Caco-2 (cell line): ENCODE measurements around the gene EIF2S2. TPM values are rescaled to one million over a fixed set of nuclear protein-coding genes. Genes with fewer than 3 reads are reported as not detected.

Source experiments
- BruUV-seq: library from RNA; stranded (reverse); fragments of 400-500 nt; replicated peaks from 2 replicates; lab custom pipeline; 2021; lab: Mats Ljungman, UMichigan
- CTCF ChIA-PET: fragments of 300-600 bp; sonication (Branson Sonifier 250); formaldehyde crosslinking; loops from one replicate; lab custom pipeline; 2022; ENCODE audit warnings: antibody characterized with exemption; lab: Charles Lee
- POLR2A ChIA-PET: fragments of 300-600 bp; sonication (Branson Sonifier 250); formaldehyde crosslinking; loops from one replicate; lab custom pipeline; 2022; ENCODE audit warnings: antibody characterized with exemption; lab: Charles Lee
- DNase-seq, 2 experiments: peaks; one replicate each; pipeline versions ENCODE4 v3.0.0 to v3.0.0-alpha.2; 2020 to 2022
- H3K27me3 ChIP-seq: replicated peaks from 2 replicates; pipeline ENCODE4 v1.6.0; 2011; ENCODE audit warnings: low read length; ENCODE audit not compliant: control insufficient read depth, insufficient read depth
- H3K36me3 ChIP-seq: 2 replicates; pipeline ENCODE4 v1.5.1; 2011; ENCODE audit warnings: low read length; ENCODE audit not compliant: control insufficient read depth, insufficient read depth
- H3K4me1 ChIP-seq: fragments of 250-450 bp; sonication (Bioruptor Pico); 2 replicates; pipeline ENCODE4 v1.5.1; 2020; ENCODE audit warnings: mild to moderate bottlenecking
- H3K4me3 ChIP-seq: 2 replicates; pipeline ENCODE4 v1.5.1; 2011; ENCODE audit warnings: low read depth, mild to moderate bottlenecking, control low read depth, low read length
- H3K9me3 ChIP-seq: fragments of 250-450 bp; sonication (Bioruptor Pico); 2 replicates; pipeline ENCODE4 v1.5.1; 2020; ENCODE audit warnings: mild to moderate bottlenecking, moderate library complexity
- H3K27ac Mint-ChIP-seq: one replicate; pipeline ENCODE4 v1.8.0; 2022; ENCODE audit warnings: mixed read lengths; ENCODE audit not compliant: unreplicated experiment
- H3K27me3 Mint-ChIP-seq: one replicate; pipeline ENCODE4 v1.8.0; 2022; ENCODE audit warnings: mixed read lengths; ENCODE audit not compliant: insufficient read depth, unreplicated experiment
- H3K36me3 Mint-ChIP-seq: one replicate; pipeline ENCODE4 v1.8.0; 2022; ENCODE audit warnings: mild to moderate bottlenecking, mixed read lengths; ENCODE audit not compliant: insufficient read depth, unreplicated experiment
- H3K4me1 Mint-ChIP-seq: one replicate; pipeline ENCODE4 v1.8.0; 2022; ENCODE audit warnings: low read depth, mixed read lengths; ENCODE audit not compliant: unreplicated experiment
- H3K4me3 Mint-ChIP-seq: one replicate; pipeline ENCODE4 v1.8.0; 2022; ENCODE audit warnings: mild to moderate bottlenecking, moderate library complexity, mixed read lengths; ENCODE audit not compliant: unreplicated experiment
- H3K9me3 Mint-ChIP-seq: one replicate; pipeline ENCODE4 v1.8.0; 2022; ENCODE audit warnings: mixed read lengths; ENCODE audit not compliant: unreplicated experiment
- intact Hi-C: fragments of 100-400 bp; cut with micrococcal nuclease; formaldehyde crosslinking; loops from one replicate; pipeline ENCODE4 v1.10.0; 2022; ENCODE audit not compliant: unreplicated experiment
- total RNA-seq: library from RNA; stranded (reverse); gene quantifications from 2 replicates; pipeline ENCODE4 v1.2.3, GENCODE V29; 2022
- TF ChIP-seq, protein P1 (sequence below), 2 experiments: fragments of 200-600 bp in 1 of 2; IDR thresholded peaks; 1 replicate in 1 of 2; 2 replicates in 1 of 2; pipeline versions ENCODE4 v1.5.1 to v1.8.0; 2011 to 2022; ENCODE audit warnings: antibody characterized with exemption in 1 of 2, control low read depth in 1 of 2, inconsistent platforms in 1 of 2, low read depth in 1 of 2, low read length in 1 of 2, mild to moderate bottlenecking in 1 of 2, moderate library complexity in 1 of 2; ENCODE audit not compliant: insufficient read depth in 1 of 2, severe bottlenecking in 1 of 2, unreplicated experiment in 1 of 2

The EIF2S2 gene
- total RNA-seq, 1 experiment from 2014 or later: 299 TPM

DNA sequence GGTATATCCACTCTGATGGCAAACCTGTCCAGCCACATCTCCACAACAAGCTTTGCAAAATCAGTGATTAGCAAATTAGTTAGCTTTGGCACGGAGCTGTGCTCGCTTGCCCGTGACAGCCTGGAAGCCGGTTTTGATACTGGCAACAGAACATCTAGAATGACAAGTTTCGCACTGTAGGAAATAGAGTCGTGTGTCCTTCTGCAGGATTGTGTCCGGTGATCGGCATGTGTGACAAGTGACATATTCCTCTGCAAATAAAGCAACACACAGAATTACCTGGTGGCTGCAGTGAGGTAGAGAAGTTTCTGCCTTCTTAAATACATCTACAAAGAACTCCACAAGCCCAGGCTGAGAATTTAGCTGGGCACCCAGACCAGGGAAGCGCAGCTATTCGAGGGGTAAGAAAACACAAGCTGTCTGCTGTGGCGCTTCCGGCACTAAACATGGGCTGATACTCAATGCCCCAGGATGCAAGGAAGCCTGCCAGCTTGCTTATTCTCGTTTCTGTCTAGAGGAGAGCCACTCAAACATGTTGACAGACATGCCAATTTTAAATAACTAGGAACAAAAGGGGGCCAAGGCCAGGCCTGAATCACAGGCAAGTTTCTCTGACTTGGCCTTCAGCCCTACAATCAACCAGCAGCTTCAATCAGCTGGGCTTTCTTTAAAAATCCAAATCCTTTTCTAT lies 22.2 kb downstream of the EIF2S2 start:
- H3K36me3 Mint-ChIP-seq: peaks cover 96% of the 10 kb centered on the region
- no peaks in the 10 kb centered on the region for H3K27me3 Mint-ChIP-seq
- Histone ChIP-seq H3K36me3 (peaks cover 20% of the 10 kb centered on the region), H3K4me3 (no peak overlapping the region), H3K27me3 (no peaks in the 10 kb centered on the region), H3K4me1 (no peaks in the 10 kb centered on the region), H3K9me3 (no peaks in the 10 kb centered on the region)
- no peaks in the 10 kb centered on the region for H3K9me3 Mint-ChIP-seq
- no peaks in the 10 kb centered on the region for H3K4me1 Mint-ChIP-seq
- H3K4me3 Mint-ChIP-seq: no peak overlapping the region
- DNase-seq: peak in 1 of 2 experiments; percentile 31
- CTCF ChIA-PET: no interaction called here
- BruUV-seq: TSS peak; percentile 52
- intact Hi-C loops: no loop called here
- TF ChIP-seq, protein P1, sequence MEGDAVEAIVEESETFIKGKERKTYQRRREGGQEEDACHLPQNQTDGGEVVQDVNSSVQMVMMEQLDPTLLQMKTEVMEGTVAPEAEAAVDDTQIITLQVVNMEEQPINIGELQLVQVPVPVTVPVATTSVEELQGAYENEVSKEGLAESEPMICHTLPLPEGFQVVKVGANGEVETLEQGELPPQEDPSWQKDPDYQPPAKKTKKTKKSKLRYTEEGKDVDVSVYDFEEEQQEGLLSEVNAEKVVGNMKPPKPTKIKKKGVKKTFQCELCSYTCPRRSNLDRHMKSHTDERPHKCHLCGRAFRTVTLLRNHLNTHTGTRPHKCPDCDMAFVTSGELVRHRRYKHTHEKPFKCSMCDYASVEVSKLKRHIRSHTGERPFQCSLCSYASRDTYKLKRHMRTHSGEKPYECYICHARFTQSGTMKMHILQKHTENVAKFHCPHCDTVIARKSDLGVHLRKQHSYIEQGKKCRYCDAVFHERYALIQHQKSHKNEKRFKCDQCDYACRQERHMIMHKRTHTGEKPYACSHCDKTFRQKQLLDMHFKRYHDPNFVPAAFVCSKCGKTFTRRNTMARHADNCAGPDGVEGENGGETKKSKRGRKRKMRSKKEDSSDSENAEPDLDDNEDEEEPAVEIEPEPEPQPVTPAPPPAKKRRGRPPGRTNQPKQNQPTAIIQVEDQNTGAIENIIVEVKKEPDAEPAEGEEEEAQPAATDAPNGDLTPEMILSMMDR (IDR thresholded peaks at IDR 0.05; ENCODE audit: insufficient read depth in 1 of 2, low read depth in 1 of 2, low read length in 1 of 2, severe bottlenecking in 1 of 2, unreplicated experiment in 1 of 2): no peak
- POLR2A ChIA-PET: interaction anchor here (0.6 to 1.0 kb wide), 2 partner anchors 23 to 154 kb away, joined by 3 read pairs; partner anchors contain the start of gene EIF2S2
- peak overlapping the region; percentile 19 for H3K27ac Mint-ChIP-seq

- ChIA-PET CTCF (no interaction called here), POLR2A (interaction anchor here (0.6 to 1.0 kb wide), 2 partner anchors 23 to 242 kb away, joined by 3 read pairs; partner anchors contain the start of gene EIF2S2)
- Mint-ChIP-seq H3K36me3 (peaks cover 96% of the 10 kb centered on the region), H3K27ac (no peak overlapping the region), H3K9me3 (no peaks in the 10 kb centered on the region), H3K27me3 (no peaks in the 10 kb centered on the region), H3K4me3 (no peak overlapping the region), H3K4me1 (no peaks in the 10 kb centered on the region)
- H3K27me3 ChIP-seq: no peaks in the 10 kb centered on the region
- H3K4me1 ChIP-seq: no peaks in the 10 kb centered on the region
- peaks cover 22% of the 10 kb centered on the region for H3K36me3 ChIP-seq
- no peaks in the 10 kb centered on the region for H3K9me3 ChIP-seq
- H3K4me3 ChIP-seq: no peak overlapping the region
- TF ChIP-seq, protein P1 (IDR thresholded peaks at IDR 0.05; ENCODE audit: insufficient read depth in 1 of 2, low read depth in 1 of 2, low read length in 1 of 2, severe bottlenecking in 1 of 2, unreplicated experiment in 1 of 2): no peak
- BruUV-seq: no TSS peak
- intact Hi-C loops: no loop called here
- DNase-seq: no peak
Measured at GRCh38 chr20:34089175-34089479, 22.9 kb downstream of the EIF2S2 start.

GRCh38 chr20:34088305-34089174 lies 23.5 kb downstream of the EIF2S2 start:
- intact Hi-C loops: loop anchor here (1.0 kb wide), 1 partner anchor 41 kb away; no protein-coding TSS in a partner anchor
- H3K27me3 Mint-ChIP-seq: no peaks in the 10 kb centered on the region
- Histone ChIP-seq H3K27me3 (no peaks in the 10 kb centered on the region), H3K9me3 (no peaks in the 10 kb centered on the region), H3K4me1 (no peaks in the 10 kb centered on the region), H3K36me3 (peaks cover 19% of the 10 kb centered on the region), H3K4me3 (no peak overlapping the region)
- BruUV-seq: TSS peak; percentile 1
- no peaks in the 10 kb centered on the region for H3K9me3 Mint-ChIP-seq
- POLR2A ChIA-PET: interaction anchor here (0.6 to 1.0 kb wide), 2 partner anchors 24 to 241 kb away, joined by 3 read pairs; partner anchors contain the start of gene EIF2S2
- no peak overlapping the region for H3K4me3 Mint-ChIP-seq
- H3K36me3 Mint-ChIP-seq: peaks cover 96% of the 10 kb centered on the region
- H3K4me1 Mint-ChIP-seq: no peaks in the 10 kb centered on the region
- no peak overlapping the region for H3K27ac Mint-ChIP-seq
- CTCF ChIA-PET: interaction anchor here (0.5 kb wide), 1 partner anchor 155 kb away, joined by 3 read pairs; no protein-coding TSS in a partner anchor
- DNase-seq: peak in 1 of 2 experiments; percentile 35
- TF ChIP-seq, protein P1 (IDR thresholded peaks at IDR 0.05; ENCODE audit: insufficient read depth in 1 of 2, low read depth in 1 of 2, low read length in 1 of 2, severe bottlenecking in 1 of 2, unreplicated experiment in 1 of 2): no peak
